GM21619 (cell line): Measurements from ENCODE around the gene TXNRD2.

Experiments
- ATAC-seq: cut with Tn5 transposase; IDR thresholded peaks from one replicate; pipeline ENCODE4 v1.9.1; 2021; ENCODE audit not compliant: unreplicated experiment

TXNRD2 gene

DNA sequence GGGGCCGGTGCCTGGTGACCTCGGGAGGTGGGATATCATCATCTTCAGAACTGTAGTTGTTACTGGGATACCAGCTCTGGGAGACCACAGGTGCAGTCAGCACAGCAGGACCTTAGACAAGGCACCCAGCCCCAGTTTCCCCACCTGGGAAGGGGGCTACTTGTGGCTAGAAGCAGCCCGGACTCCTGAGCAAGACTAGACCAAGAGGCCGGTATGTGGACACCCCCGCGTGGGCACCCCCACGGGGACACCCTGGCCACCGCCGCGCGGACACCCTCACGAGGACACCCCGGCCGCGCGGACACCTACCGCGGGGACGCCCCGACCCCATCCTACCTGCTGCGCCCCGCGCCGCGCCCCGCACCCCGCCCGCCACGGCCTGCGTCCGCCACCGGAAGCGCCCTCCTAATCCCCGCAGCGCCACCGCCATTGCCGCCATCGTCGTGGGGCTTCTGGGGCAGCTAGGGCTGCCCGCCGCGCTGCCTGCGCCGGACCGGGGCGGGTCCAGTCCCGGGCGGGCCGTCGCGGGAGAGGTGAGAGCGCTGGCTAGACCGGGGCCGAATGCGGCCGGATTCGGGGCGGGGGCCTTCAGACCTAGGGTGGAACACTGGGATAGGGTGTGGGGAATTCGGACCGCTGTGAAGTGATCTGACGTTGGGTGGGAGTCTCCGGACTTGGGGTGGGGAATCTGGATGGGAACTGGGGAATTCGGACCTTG, at the start of gene TXNRD2, which contains the start of gene COMT:
TXNRD2 (minus strand) TSS at position 454 of the 718 bp plus-strand sequence; CDS start at position 439, 15 bp downstream.
COMT (plus strand) TSS at position 408 of the 718 bp plus-strand sequence. CDS start 20,755 bp downstream, outside the sequence.
- ATAC-seq, result no peak

DNA sequence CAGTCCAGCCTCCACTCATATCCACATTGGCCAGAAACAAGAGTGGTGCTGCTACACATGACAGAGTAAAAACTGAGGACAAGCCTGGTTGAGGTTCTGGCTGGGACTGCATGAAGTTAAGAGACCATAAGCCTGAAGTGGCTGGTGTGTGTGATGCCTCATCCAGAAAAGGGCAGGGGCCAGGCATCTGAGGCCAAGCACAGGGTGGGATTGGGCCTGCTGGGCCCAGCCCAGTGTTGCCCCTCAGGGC, 49.7 kb upstream of the TXNRD2 start:
- no peak for ATAC-seq

DNA sequence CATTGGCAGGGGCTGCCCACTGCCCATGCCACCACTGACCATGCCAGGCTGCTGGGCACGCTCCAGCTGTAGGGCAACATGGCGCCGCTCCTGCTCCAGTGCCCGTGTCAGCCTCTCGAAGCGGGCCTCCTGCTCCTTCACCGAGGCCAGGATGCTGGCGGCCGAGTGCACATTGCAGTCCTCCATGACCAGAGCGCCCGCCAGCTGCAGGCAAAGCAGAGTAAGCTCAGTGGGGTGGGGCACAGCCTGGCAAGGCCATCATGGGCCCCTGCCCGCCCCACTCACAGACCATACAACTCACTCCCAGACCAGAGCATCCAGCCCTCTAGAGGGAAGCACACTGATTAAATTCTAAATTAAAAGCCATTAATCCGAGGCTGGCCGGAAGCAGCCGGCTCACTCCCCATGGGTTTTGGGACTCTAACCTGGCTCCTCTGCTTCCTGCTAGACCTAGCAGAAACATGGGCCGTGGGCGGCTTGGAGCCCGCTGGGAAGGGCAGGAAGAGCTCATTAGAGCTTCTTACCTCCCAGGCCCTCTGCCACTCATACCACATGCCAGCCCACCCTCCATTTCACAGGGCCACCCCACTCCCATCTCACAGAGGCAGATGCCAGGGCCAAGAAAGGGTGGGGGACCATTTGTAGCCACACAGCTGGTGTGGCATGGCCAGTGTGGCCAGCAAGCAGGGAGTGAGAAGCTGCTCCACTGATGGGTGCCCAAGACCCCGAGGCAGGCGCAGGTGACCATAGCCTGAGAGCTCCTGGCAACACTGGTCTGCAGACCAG, 49.2 kb upstream of the TXNRD2 start:
- no peak for ATAC-seq

DNA sequence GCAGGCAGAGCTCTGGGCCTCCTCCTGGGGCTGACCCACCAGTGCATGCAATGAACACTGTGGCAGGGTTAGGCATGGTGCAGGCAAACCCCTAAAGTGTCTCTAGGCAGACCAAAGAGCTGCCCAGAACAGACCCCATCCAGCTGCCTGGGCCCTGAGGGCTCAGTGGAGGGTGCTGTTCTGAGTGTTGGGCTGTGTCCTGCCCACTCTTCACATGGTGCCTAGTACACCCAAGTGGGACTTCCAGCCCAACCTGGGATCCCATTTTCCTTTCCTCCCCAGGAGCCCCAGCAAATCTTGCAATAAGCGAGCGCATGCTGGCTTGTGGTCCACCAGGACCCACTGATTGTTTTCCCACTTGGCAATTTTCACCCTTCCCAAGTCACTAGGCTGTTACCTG, 48.6 kb upstream of the TXNRD2 start:
- no peak for ATAC-seq

DNA sequence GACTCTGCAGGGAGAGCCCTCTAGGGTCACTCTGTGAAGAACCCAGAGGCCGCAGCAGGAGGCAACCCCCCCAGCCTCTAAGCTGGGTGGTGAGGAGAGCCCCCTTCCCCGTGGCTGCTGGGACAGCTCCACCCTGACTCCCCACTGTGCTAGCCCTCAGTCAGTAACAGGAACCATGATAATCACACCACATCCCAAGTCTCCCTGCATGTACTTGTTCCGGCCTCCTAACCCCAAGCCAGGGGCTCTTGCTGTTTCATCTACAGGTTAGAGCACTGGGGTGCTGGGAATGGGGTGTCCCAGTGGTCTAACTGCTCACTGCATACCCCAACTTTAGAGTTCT, 48.1 kb upstream of the TXNRD2 start:
- ATAC-seq, result no peak

DNA sequence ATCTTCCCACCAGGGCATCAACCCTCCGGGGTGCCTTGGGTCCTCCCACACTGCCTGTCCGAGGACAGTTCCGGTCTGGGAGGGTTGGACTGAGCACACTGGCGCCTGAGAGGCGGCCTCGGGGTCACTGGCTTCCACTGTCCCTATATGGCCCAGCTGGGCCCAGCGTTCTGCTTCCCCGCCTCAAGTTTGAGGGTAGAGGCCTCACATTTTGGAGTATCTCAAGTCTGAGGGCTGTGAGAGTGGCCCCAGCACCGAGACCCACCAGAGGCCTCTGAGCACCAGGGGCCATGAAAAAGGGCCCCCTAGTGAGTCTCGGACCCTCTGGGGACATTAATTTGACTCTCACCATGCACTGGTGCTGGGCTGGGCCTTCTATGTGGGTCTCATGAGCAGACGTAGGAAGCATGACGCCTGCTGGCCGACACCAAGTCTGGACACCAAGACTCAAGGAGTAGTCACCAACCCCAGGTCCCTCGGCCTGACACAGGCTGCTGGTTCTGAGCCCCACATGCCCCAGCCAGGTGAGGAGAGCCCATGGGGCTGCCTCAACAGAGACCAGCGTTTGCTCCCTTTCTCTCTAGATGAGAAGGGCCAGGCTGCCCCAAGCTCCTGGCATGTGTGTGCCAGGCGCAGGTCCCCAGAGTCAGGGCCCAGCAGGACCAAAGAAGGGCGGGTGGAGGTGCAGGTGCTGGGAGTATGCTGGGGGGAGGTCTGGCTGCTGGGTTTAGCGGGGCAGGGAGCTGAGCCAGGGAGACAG, 47.5 kb upstream of the TXNRD2 start:
- ATAC-seq, result no peak

DNA sequence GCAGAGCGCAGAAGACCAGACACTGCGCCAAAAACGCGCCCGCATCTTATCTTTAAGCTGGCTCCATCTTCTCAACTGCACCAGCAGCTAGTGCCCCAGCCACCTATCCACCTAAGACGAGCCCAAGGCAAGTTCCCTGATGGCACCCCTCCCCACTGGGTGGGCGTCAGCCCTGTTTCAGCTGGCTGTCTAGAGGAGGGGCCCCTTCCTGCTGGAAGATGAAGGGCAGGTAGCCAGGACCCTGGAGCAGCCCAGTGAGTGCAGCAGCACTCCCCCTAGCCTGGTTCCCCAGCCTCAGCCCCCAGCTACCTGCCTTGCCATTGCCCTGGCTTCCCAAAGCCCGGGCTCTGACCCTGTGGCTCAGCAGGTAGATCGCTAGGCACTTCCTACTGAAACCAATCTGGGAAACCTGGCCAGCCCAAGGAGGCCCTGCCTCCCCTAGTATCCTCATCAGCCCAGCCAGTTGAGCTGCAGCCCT, 46.8 kb upstream of the TXNRD2 start:
- no peak for ATAC-seq

DNA sequence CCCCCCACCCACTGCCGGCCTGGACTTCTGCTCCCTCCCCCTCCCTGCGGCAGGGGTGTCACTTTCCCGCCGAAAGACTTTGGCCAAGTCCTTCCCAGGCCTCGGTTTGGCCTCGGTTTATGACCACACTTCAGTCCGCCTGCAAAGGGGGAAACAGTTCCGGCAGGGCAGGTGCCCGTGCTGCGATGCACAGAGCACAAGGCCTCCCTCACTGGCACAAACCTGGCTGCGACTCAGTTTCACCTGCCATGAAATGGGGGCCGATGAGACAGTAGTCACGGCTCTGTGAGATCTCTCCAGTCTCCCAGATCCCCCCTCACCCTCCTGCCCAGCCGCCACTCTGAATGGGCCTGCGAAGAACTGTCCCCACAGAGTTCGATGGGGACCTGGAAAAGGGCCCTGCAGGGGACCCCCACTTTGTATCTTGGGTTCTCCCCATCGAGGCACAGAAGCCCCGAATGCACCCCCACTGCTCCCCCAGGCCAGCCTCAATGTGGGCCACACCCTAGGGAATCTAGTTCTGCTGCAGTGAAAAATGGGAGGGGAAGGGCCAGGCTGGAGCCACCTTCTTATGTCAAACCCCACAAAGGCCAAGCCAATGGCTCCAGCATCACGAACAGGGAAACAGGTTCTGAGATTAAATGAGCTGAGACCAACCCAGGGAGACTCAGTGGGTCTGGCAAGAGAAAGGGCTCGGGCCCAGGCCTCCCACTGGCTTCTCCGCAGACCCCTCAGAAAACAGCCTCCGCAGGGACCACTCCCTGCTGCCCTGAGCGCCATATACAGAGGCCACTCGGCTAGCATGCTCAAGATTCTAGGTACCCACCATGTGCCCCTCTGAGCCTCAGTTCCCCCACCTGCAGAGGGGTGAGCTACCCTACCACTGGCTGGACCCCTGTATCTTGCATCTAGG, 46.0 kb upstream of the TXNRD2 start:
- no peak for ATAC-seq

DNA sequence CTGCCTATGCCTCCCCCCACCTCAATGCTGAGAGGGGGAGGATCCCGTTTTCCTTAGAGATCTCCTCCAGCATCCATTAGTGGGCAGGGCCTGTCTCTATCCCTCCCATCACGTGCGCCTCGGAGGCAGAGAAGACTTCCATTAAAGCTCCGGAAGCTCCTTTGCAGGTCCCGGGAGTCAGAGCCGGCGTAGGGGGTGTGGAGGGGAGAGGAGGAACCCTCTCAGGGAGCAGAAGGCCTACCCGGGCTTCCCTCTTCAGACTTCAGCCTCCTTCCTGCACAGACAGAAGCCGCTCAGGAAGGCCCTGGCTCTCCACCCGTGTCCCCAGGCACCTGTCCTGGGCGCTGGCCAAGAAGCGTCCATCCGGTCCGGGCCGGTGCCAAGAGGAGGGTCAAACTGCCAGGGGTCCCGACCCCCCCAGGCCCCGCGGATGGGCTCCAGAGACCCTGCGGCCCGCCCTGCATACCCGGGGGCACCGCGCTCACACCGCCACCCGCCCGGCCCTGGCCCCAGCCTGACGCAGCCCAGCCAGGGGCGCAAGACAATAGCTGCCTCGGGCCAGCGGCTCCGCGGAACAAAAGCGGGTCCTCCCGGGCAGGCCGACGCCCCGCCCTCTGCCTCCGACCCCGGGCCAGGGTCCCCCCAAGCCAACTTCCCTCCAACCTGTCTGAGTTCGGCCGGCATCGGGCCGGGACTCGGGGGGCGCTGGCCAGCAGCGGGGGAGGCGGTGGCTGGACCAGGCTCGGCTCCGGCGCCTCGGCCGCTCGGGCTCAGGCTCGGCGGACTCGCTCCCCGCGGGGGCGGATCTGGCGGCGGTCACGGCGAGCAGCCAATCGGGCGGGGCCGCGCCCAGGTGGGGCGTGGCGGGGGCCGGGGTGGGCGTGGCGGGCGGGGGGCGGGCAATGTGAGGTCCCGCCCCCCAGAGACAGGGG, 45.1 kb upstream of the TXNRD2 start:
- no peak for ATAC-seq

DNA sequence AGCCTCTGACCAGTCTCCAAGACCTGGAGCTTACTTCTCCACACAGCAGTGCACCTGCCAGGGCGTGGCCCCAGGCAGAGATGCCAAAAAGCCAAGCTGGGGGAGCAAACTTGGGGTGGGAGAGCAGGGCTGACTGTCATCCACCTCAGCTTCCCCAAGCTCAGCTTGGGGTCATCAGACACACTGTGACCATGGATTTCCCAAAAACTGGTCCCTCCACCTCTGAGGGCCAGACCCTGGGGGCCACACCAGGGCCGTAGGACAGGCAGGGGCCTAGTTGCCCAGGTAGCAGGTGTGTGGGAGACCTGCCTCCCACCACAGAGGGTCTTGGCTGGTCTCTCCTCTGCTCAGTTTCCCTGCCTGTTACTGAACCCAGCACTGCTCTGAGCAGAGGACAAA, 44.4 kb upstream of the TXNRD2 start:
- ATAC-seq, result no peak

DNA sequence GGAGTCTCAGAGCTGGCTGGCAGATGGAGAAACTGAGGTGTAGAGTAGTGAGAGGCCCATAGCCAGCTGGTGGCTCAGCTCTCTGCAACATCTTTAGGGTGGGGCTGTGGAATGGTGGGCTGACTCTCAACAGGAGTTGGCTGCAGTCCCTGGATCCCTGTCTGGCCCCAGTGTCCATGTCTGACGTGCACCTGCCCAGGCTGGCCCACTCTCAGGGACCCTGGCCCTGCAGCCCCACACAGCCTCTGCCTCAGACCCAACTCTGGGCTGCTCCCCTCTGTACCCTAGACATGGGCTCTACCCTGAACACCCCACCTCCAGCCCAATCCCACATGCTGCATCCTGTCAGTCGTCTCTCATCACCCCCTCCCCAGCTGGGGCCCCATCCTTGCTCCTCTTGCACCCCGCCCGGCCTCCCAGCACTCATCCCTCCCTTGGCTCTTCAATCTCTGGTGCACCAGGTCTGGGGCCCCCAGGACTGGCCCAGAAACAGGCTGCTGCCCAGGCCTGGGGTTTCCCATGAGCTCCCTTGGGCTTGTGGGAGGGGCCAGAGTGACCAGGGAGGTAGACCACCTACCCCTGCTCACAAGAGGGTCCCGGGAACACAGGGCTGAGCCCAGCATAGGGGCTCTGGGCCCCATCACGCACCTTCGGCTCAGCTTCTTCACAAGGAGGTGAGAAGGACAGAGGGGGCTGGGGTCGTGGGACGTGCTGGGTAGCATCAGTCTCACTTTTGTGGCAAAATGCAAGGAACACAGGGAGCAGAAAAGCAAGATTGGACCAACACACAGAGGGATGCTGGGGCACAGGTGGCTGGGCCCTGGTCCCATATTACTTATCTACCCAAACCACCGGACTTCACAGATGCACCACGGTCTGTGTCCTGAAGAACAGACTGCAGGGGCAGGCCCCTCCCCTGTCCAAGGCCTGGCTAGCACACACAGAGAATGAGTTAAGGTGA, 43.5 kb upstream of the TXNRD2 start:
- no peak for ATAC-seq

DNA sequence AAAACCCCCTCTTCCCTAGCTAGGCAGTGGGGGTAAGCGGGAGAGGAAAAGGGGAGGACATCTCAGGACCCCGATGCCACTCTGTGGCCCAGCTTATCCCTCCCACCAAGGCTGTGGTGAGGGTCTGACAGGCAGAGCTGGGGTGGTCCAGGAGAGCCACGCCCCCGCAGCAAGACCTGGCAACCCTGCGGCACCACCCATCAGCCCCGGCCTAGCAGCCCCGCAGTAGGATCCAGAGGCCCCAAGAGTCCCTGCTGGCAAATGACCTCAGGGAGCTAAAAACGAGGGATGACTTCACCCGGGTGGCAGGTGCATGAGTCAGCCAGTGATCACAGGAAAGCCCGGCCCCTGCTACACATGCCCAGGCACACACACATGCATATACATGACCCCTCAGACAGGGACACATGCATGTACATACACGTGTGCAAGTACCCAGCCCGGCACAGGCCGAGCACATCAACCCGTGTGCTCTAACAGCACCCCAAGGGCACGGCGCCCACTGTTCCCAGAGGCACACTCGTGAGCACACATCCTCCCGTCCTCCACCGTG, 42.7 kb upstream of the TXNRD2 start:
- ATAC-seq, result no peak

DNA sequence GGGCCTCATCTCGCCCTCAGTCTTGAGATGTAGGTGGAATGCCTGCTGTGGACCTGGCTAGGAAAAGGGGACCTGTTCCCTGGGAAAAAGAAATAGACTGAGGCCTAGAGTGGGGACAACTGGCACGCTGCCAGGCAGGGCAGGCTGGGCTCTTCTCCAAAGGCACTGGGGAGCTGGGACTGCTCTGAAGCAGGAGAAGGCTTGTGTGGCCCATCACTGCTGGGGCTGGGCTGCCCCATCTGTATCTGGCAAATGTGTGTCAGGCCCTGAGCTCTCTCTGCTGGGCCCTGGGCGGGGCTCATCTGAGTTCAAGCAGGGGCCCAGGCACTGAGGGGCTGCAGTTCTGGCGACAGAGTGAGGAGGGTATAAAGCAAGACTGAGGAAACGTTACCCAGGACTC, 42.1 kb upstream of the TXNRD2 start:
- ATAC-seq, result no peak

DNA sequence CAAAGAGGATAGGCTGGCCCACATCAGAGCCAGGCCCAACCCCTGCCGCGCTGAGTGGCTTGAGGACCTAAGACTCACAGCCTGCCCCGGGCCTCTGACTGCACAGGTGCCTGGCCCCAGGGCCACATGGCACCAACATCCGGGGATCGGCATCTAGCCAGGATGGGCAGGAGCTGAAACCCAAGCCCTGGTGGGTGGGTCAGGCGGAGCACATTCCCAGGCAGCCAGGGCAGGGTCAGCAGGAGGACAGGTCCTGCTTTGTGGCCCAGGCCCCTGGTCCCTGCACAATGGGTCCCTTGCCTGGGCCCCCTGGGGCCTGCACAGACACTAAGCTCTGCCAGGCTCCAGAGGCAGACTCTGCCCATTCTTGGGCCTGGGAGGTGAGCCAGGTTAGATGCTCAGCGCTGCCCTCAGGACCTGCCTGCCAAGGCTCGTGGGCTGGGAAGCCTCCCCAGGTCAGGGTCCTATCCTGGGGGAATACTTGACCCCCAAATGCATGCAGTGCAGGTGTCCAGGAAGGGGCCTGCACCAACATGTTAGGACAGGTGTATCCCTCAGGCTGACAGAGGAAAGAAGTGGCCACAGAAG, 41.5 kb upstream of the TXNRD2 start:
- no peak for ATAC-seq

DNA sequence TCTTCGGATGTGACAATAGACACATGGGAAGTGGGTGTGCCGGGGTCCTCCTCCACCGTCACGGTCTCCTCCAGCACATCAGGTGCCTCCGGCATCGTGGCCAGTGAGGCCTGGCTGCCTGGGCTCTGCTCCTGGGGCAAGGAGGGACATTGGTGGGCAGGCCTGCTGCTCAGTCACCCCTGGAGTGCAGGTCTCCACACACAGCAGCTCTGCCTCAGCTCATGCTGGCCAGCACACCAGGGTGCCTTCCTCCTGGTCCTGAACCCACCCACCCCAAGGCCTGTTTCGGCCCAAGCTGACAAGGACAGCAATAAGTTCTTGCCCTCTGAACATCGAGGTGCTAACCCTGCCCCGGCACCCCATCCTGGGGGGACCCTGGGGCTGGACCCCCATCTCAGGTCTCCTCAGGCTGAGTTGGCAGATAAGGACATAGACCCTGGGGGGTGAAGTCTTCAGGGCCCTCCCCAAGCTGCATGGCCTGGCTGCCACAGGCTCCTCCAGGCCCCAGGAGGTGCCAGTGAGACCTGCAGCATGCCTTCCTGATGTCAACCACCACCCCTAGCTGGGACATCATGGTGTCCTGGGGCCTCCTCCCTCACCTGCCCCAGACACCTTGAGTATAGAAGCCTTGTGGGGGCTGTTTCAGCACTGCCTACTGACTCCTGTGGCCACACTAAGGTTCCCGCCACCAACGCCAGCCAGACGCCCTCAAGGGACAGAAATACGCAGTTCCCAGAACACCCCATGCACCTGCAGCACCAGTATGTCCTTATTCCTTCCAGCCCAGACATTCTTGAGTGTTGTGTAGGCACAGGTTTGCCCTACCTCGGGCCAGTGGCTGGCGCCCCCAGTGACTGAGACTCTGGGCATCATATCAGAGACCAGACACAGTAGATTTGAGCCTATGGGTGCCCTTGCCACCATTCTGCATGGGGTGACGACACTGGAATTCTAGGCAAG, 40.6 kb upstream of the TXNRD2 start:
- no peak for ATAC-seq

DNA sequence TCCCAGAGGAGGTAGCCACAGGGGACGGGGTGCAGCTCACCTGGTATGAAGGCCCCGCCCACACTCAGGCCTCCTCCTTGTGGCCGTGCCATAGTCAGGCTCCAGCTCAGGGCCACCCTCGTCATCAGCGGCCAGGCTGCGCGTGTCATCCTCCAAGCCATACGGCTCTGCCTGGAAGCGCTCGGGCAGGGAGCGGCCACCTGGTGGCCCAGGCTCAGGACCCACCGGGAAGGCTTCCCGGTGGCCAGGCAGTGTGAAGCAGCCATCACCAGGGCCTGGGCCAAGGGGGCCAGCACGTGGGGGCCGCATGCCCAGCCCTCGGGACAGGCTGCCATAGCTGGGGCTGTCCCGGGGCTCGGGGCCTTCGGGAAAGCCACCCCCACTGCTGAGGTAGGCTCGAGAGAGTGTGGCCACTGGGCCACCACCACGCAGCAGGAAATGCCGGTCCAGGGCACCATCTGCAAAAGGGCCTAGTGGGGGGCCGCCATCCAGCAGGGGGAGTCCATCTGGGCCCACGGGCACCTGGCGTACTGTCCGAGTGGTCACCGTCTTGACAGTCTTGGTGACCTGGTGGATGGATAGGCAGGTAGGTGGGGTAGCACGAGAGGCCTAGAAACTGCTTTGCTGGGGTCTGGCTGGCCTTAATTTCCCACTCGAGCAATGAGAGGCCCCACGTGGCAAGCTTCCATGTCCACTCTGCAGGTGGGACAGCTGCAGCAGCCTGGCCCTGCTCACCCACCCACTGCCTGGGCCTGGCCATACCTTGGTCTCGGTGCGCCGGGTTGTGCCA, 39.7 kb upstream of the TXNRD2 start:
- no peak for ATAC-seq
